HG03521 (cell line): ENCODE data around the gene TMEM145.
"Not testable (repeated sequence)": the region's sequence is repeated elsewhere in the genome, so short reads cannot be mapped to it uniquely, and the experiment has no call there.

Experiments
- ATAC-seq: cut with Tn5 transposase; IDR thresholded peaks from one replicate; pipeline ENCODE4 v1.9.1; 2021; ENCODE audit warnings: mild to moderate bottlenecking, moderate library complexity; ENCODE audit not compliant: unreplicated experiment

The TMEM145 gene

GRCh38 chr19:42313096-42313839 lies at the start of gene TMEM145:
Gene TMEM145, plus strand, starts transcription at chr19:42313309. Its CDS starts 68 bp downstream, at chr19:42313377.
- no peak for ATAC-seq

DNA sequence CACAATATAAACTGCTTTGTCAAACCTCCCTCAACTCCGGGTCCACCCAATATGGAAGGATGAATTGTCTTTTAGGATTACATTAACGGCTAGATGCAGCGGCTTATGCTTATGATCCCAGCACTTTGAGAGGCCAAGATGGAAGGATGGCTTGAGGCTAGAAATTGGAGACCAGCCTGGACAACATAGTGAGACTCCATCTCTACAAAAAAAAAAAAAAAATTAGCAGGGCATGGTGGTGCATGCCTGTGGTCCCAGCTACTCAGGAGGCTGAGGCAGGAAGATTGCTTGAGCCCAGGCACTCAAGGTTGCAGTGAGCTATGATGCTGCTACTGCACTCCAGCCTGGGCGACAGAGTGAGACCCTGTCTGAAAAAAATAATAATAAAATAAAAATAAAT lies 47.0 kb upstream of the TMEM145 start:
- ATAC-seq, result not testable (repeated sequence)

DNA sequence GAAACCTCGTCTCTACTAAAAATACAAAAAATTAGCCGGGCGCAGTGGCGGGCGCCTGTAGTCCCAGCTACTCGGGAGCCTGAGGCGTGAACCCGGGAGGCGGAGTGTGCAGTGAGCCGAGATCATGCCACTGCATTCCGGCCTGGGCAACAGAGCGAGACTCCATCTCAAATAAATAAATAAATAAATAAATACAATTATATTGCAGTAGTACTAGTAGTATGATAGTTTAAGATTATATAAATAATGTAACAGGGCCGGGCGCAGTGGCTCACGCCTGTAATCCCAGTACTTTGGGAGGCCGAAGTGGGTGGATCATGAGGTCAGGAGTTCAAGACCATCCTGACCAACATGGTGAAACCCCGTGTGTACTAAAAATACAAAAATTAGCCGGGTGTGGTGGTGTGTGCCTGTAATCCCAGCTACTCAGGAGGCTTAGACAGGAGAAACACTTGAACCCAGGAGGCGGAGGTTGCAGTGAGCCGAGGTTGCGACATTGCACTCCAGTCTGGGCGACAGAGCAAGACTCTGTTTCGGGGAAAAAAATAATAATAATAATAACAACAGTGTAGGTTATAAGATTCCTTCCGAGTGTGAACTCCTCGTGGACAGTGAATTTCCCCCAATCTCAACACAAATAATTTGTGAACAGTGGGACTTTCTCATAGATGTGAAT lies 46.0 kb upstream of the TMEM145 start:
- ATAC-seq, result not testable (repeated sequence)

- no peak for ATAC-seq
Measured at GRCh38 chr19:42267644-42268141, 45.4 kb upstream of the TMEM145 start.

- ATAC-seq, result peak; percentile 50
Measured at GRCh38 chr19:42268142-42268703, 44.9 kb upstream of the TMEM145 start.

GRCh38 chr19:42268704-42269477 lies 44.2 kb upstream of the TMEM145 start, which contains the start of gene CIC:
Gene CIC, plus strand, starts transcription at chr19:42269252. Its CDS starts 2,532 bp downstream, at chr19:42271784.
- peak; percentile 75 for ATAC-seq

DNA sequence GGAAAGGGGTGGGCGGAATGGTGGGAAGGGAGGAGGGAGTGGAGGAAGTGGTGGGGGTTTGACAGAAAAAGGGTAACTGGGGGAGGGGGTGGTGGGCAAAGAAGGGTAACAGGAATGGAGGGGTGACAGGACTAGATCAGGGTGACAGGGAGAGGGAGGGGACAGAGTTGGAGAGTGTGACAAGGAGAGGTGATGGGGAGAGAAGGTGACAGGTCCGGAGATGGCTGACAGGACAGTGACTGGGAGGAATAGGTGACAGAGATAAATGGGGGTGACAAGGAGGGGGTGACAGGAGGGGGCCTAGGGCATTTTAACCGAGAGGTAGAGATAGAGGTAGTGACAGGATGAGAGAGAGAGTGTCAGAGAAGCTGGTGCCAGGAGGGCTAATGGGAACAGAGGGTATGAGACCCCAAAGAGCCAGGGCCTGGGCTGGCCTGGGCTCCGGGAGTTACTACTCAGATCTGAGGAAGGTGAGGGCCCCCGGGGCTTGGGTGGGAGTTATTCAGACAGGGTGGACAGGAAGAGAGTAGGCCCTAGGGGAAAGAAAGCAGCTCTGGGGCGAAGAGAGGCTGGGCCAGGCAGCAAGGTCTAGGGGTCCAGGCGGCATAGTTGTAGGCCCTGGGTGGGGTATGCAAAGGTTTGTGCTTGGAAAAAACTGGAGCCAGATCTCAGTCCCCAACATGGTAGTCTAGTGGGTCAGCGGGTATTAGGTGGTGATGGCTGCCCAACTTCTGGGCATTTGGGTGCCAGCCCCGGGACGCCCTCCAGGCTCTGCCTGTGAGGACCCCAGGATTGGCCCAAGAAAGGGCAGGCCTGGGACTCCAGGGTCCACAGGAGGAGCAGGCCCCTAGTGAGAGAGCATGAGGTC lies 43.4 kb upstream of the TMEM145 start:
- ATAC-seq, result no peak

DNA sequence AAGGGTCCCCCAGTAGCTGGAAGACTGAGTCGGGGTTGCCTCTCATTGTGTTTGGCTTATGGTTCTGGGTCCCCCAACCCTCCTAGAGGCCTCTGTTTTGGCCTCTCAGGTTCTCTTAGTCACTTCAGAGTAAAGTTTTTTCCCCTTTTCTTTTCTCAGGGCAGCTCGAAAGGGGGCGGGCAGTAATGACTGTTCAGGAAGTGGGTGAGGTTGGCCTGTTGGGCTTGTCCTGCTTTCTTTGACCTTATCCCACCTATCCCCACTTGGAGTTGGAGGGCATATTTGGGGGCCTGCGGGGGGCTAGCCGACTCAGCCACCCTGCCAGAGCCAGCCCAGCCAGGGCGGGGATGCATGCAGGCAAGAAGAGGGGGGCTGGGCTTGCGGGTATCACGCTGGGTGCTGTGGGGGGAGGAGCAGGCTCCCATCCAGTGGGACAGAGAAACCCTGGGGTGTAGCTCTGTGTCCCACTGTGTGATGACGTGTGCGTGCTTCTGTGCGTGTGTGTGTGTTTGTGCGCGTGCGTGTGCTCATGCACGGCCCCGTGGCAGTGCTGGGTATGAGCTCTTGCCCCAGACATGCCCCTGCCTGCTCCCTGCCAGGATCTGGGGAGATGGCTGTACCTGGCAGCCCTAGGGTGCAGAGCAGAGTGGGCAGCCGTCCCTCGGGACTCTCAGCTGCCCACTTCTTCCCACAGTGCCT lies 42.6 kb upstream of the TMEM145 start:
- no peak for ATAC-seq

- ATAC-seq, result no peak
Measured at GRCh38 chr19:42271045-42271419, 42.1 kb upstream of the TMEM145 start.

DNA sequence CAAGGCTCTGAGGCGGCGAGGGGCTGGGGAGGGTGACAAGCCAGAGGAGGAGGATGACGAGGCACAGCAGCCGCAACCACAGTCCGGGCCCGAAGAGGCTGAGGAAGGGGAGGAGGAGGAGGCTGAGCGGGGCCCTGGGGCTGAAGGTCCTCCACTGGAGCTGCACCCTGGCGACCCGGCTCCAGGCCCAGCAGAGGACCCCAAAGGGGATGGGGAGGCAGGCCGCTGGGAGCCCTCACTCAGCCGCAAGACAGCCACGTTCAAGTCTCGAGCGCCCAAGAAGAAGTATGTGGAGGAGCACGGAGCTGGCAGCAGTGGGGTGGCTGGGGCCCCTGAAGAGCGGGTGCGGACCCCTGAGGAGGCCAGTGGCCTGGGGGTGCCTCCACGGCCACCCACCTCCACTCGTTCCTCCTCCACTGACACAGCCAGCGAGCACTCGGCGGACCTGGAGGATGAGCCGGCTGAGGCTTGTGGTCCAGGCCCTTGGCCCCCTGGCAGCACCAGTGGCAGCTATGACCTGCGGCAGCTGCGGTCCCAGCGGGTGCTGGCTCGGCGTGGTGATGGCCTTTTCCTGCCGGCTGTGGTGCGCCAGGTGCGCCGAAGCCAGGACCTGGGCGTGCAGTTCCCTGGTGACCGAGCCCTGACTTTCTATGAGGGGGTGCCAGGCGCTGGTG lies 41.1 kb upstream of the TMEM145 start:
- no peak for ATAC-seq

DNA sequence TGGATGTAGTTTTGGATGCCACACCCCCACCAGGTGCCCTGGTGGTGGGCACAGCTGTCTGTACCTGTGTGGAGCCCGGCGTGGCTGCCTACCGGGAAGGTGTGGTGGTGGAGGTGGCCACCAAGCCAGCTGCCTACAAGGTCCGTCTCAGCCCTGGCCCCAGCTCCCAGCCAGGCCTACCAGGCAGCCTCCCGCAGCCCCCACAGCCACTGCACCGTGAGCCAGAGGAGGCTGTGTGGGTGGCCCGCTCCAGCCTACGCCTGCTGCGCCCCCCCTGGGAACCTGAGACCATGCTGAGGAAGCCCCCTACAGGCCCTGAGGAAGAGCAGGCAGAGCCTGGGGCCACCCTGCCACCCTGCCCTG lies 40.6 kb upstream of the TMEM145 start:
- no peak for ATAC-seq

- no peak for ATAC-seq
Measured at GRCh38 chr19:42272989-42273406, 40.1 kb upstream of the TMEM145 start.

DNA sequence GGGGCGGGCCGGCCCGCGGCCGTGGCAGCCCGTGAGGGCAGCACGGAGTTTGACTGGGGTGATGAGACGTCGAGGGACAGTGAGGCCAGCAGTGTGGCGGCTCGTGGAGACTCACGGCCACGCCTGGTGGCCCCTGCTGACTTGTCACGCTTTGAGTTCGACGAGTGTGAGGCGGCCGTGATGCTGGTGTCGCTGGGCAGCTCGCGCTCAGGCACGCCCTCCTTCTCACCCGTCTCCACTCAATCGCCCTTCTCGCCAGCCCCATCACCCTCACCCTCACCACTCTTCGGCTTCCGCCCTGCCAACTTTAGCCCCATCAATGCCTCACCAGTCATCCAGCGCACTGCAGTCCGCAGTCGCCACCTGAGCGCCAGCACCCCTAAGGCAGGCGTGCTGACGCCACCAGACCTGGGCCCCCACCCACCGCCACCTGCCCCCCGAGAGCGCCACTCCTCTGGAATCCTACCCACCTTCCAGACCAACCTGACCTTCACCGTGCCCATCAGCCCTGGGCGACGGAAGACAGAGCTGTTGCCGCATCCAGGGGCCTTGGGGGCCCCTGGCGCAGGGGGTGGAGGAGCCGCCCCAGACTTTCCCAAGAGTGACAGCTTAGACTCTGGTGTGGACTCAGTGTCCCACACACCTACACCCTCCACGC lies 39.6 kb upstream of the TMEM145 start:
- no peak for ATAC-seq

DNA sequence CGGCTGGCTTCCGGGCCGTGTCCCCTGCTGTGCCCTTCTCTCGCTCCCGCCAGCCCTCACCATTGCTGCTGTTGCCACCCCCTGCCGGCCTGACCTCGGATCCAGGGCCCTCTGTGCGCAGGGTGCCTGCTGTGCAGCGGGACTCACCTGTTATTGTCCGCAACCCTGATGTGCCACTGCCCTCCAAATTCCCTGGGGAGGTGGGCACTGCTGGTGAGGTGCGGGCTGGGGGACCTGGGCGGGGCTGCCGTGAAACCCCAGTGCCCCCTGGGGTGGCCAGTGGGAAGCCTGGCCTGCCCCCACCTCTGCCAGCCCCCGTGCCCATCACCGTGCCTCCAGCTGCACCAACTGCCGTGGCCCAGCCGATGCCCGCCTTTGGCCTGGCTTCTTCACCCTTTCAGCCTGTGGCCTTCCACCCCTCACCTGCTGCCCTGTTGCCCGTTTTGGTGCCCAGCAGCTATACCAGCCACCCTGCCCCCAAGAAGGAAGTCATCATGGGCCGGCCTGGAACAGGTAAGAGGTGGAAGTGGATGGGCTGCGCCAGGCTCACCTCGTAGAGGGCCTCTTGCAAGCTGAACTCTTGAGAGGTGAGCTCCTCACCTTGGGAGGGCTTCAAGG lies 38.9 kb upstream of the TMEM145 start:
- ATAC-seq, result no peak

GRCh38 chr19:42275103-42275502 lies 38.0 kb upstream of the TMEM145 start:
- no peak for ATAC-seq

DNA sequence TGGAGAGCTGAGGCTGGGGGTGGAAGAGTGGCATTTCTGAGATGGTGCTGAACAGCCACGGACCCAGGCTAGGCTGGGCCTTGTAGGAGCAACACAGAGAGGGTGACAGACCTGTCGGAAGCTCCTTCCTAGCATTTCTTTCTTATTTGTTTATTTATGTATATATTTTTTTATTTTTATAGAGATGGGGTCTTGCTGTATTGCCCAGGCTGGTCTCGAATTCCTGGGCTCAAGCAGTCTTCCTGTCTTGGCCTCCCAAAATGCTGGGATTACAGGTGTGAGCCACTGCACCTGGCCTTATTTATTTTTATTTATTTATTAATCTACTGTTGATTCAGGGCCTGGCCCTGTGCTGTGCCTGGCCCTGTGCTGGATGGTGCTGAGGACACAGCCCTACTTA lies 37.6 kb upstream of the TMEM145 start:
- ATAC-seq, result no peak

DNA sequence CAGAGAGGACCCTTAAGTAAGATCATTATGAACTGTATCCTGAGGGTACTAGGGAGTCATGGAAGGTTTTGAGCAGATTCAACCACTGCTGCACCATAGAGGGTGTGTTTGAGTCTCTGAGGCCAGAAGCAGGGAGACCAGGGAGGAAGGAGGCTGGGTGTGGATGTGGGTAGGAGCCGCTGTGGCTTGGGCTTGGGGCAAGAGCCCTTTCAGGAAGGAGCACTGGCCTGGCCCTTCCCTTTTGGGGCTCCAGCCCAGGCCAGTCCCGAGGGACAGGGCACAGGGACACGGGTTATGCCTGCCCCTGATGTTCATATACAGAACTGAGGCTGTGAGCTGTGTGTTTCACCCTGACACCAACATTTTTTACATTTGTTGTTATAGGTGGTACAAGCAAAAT lies 36.8 kb upstream of the TMEM145 start:
- no peak for ATAC-seq

DNA sequence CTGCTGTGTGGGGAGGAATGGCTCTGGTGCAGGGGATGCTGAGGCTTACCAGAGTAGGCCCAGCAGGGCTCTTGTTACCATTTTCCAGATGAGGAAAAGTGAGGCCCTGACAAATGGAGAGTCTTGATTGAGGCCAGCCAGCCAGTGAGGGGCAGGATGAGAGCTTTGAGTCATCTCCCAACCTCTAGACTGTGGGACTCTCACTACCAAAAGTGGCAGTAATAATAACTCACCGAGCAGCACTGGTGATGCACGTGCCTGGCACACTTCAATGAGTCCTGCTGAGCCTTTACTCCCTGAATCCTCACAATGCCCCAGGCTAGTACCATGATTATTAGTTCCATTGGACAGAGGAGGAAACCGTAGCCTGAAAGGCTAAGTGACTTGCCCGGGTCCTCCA lies 36.3 kb upstream of the TMEM145 start:
- ATAC-seq, result no peak
